GM10266 (cell line): ENCODE data around the gene ABCF2.

Experiments used
- DNase-seq: peaks from one replicate; pipeline ENCODE4 v3.0.0; 2012; ENCODE audit errors: extremely low spot score
- CTCF ChIP-seq: IDR thresholded peaks from 2 replicates; pipeline ENCODE4 v1.5.1; 2012; ENCODE audit warnings: mild to moderate bottlenecking, low read depth; ENCODE audit not compliant: control insufficient read depth, insufficient read depth; ENCODE audit errors: missing control alignments

The ABCF2 gene

GRCh38 chr7:151179946-151180345, 47.1 kb downstream of the ABCF2 start:
- TF ChIP-seq CTCF: no peak
- DNase-seq: no peak

GRCh38 chr7:151179287-151179860, 47.6 kb downstream of the ABCF2 start:
- no peak for DNase-seq
- no peak for TF ChIP-seq CTCF

- TF ChIP-seq CTCF: no peak
- no peak for DNase-seq
Observed at GRCh38 chr7:151178831-151179230, 48.2 kb downstream of the ABCF2 start.

DNA sequence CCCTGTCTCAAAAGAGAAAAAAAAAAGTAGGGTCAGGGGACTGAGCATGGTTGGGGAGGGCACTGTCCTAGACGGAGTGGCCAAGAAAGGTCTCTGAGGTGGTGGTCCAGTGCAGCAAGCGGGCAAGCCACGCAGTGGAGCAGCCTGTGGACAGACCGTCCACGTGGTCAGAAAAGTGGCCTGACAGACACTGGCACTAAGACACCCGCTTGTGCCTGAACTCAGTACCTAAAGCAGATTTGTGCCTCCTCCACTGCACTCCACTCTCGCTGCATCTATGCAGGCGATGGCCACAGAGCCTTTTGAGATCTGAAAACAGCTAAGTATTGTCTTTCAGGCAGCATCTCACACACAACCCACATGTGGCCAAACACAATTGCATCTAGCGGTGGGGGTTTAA, 48.8 kb downstream of the ABCF2 start:
- no peak for TF ChIP-seq CTCF
- no peak for DNase-seq

- TF ChIP-seq CTCF: no peak
- DNase-seq: no peak
Observed at GRCh38 chr7:151177310-151177709, 49.7 kb downstream of the ABCF2 start.

- TF ChIP-seq CTCF: no peak
Observed at GRCh38 chr7:151176401-151176800, 50.6 kb downstream of the ABCF2 start.

GRCh38 chr7:151175793-151176311, 51.2 kb downstream of the ABCF2 start:
- TF ChIP-seq CTCF: no peak
- DNase-seq: peak; percentile 16

More at GRCh38 chr7:151176401-151176800, 50.6 kb downstream of the ABCF2 start:
- peak; percentile 10 for DNase-seq
